Stimulated activated CD8-positive, alpha-beta memory T cell treated with anti-CD3 and anti-CD28 coated beads, Interleukin-15, amount 100 ng/mL, for 48 hours (primary cell): ENCODE results near the gene ZNF614.
"Not testable (repeated sequence)": the region's sequence is repeated elsewhere in the genome, so short reads cannot be mapped to it uniquely, and the experiment has no call there.

ENCODE experiments used
- DNase-seq, 2 donors: peaks; one replicate each; pipeline ENCODE4 v3.0.0-alpha.2; 2020; ENCODE audit warnings: low read depth in 2 of 2

ZNF614 gene

GRCh38 chr19:52028027-52028779 is at the start of gene ZNF614:
TSS of gene ZNF614 (minus strand) at chr19:52028379. CDS start at chr19:52025745, 2,634 bp downstream.
- peak; percentile 70 to 79 for DNase-seq

GRCh38 chr19:52070496-52070895 is 42.3 kb upstream of the ZNF614 start:
- no peak for DNase-seq

DNA sequence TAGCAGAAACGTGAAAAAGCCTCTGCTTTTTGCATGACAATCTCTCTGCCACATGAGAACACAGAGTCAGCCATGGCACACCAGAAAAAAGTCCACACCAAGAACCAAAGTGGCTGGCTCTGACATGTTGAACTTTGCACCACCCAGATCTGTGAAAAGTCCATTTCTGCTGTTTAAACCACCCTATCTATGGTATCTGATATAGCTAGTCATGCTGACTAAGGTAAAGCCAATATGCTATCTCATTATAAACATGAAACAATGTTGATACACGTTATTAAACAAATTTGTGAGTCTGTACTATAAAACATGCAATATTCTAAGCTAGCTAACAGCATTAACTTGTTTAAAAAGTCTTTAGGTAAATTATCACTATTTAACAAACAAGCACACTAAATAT is 41.5 kb upstream of the ZNF614 start:
- DNase-seq: no peak

DNA sequence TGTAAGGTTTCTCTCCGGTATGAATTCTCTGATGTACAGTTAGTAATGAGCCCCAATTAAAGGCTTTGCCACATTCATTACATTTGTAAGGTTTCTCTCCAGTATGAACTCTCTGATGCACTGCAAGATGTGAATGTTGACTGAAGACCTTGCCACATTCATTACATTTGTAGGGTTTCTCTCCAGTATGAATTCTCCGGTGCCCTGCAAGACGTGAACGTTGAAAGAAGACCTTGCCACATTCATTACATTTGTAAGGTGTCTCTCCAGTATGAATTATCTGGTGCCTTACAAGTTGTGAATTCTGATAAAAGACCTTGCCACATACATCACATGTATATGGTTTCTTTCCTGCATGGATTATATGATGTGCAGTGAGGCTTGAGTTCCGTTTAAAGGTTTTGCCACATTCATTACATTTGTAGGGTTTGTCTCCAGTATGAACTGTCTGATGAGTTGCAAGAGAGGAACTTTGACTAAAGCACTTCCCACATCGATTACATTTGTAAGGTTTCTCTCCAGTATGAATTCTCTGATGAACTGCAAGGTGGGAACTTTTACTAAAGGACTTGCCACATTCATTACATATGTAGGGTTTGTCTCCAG is 38.2 kb upstream of the ZNF614 start:
- no peak for DNase-seq

DNA sequence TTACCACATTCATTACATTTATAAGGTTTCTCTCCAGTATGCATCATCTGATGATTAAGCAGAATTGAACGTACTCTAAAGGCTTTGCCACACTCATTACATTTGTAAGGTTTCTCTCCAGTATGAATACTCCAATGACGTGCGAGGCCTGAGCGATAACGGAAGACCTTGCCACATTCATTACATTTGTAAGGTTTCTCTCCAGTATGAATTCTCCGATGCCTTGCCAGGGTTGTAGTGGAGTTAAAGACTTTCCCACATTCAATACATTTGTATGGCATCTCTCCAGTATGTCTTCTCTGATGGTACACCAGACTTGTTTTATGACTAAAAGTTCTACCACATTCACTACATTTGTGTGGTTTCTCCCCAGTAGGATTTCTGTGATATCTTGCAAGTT is 37.2 kb upstream of the ZNF614 start:
- DNase-seq: no peak

GRCh38 chr19:52056480-52056879 is 28.3 kb upstream of the ZNF614 start:
- DNase-seq: not testable (repeated sequence)

- not testable (repeated sequence) for DNase-seq
These were observed 23.6 kb upstream of the ZNF614 start for GRCh38 chr19:52051736-52052135.

- DNase-seq: peak; percentile 54 to 71
These were observed 20.6 kb upstream of the ZNF614 start, which contains the start of gene ZNF432 for GRCh38 chr19:52048555-52049501. TSS of gene ZNF432 (minus strand) at chr19:52048838. CDS start at chr19:52046868, 1,970 bp downstream.

GRCh38 chr19:52039169-52039568 is 11.0 kb upstream of the ZNF614 start:
- no peak for DNase-seq

- no peak for DNase-seq
These were observed 6.0 kb upstream of the ZNF614 start for GRCh38 chr19:52034051-52034728.

- DNase-seq: no peak
These were observed 573 bp upstream of the ZNF614 start for GRCh38 chr19:52028780-52029123.

- not testable (repeated sequence) for DNase-seq
These were observed 1.8 kb downstream of the ZNF614 start for GRCh38 chr19:52026255-52026990.

GRCh38 chr19:52024478-52024877 is 3.7 kb downstream of the ZNF614 start:
- DNase-seq: not testable (repeated sequence)

GRCh38 chr19:52022193-52022592 is 6.0 kb downstream of the ZNF614 start:
- no peak for DNase-seq

GRCh38 chr19:52020506-52020905 is 7.7 kb downstream of the ZNF614 start:
- DNase-seq: no peak

- DNase-seq: no peak
These were observed 17.5 kb downstream of the ZNF614 start for GRCh38 chr19:52010674-52011073.

DNA sequence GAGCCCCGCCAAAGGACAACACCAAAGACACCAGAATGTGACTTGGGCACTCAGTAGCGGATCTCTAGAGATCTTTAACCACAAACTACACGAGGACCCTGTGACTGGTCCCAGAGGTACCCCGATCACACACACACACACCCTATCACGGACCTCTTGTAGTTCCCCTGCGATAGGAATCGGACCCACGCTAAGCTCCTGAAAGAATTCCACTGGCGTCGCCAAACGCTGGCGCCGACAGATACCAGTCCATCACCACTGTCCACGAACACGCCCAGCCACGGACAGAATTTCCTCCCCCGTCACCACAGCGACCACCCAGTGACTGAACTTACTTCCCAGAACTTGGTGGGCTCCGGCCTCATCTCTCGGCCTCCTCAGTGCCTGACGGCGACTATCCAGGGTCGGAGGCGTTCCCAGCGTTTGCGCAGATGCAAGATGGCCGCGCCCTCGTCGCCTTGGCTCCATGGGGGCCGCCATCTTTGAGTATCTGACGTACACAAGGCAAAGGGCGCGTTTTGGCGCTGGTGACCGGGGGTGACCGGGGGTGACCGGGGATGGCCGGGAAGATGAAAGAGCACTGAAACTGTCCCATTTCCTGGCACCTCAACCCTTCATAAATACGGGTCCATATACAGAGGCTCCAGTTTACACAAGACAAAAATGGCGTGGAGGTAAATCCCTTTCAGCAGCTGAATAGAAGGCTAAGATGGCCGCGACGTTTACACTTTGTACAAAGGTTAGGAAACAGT is 20.2 kb downstream of the ZNF614 start, which contains the start of gene ZNF615:
ZNF615 (minus strand) TSS at position 406 of the 752 bp plus-strand sequence. CDS start 4,500 bp downstream, outside the sequence.
- peak; percentile 80 for DNase-seq

- DNase-seq: no peak
These were observed 20.8 kb downstream of the ZNF614 start for GRCh38 chr19:52007451-52007805.

GRCh38 chr19:51994048-51994644 is 34.0 kb downstream of the ZNF614 start:
- no peak for DNase-seq

DNA sequence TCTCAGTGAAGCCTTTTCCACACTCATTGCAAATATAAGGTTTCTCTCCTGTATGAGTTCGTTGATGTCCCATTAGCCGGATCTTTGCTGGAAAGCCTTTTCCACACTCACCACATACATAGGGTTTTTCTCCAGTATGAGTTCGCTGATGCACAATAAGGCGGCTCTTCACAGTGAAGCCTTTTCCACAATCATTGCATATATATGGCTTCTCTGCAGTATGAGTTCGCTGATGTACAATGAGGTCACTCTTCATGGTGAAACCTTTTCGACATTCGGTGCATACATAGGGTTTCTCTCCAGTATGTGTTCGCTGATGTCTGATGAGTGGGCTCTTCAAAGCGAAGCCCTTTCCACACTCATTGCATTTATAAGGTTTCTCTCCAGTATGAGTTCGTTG is 34.8 kb downstream of the ZNF614 start:
- no peak for DNase-seq
